NCI-H2107 (cell line): ENCODE results near the gene DNASE1.
"Not testable (repeated sequence)": the region's sequence is repeated elsewhere in the genome, so short reads cannot be mapped to it uniquely, and the experiment has no call there.

ENCODE experiments used
- DNase-seq: peaks from one replicate; lab custom pipeline; 2025; lab: John Stamatoyannopoulos, UW

Gene DNASE1

GRCh38 chr16:3641801-3642396 is 12.6 kb upstream of the DNASE1 start:
- DNase-seq, result no peak

- DNase-seq, result no peak
Measured at GRCh38 chr16:3642397-3643094, 11.9 kb upstream of the DNASE1 start.

GRCh38 chr16:3643095-3643730 is 11.3 kb upstream of the DNASE1 start:
- DNase-seq, result no peak

- DNase-seq, result no peak
Measured at GRCh38 chr16:3645108-3645503, 9.4 kb upstream of the DNASE1 start.

- DNase-seq, result no peak
Measured at GRCh38 chr16:3645504-3646347, 8.8 kb upstream of the DNASE1 start.

GRCh38 chr16:3646348-3646920 is 8.1 kb upstream of the DNASE1 start:
- peak; percentile 52 for DNase-seq

- DNase-seq, result no peak
Measured at GRCh38 chr16:3650631-3651265, 3.7 kb upstream of the DNASE1 start.

- DNase-seq, result no peak
Measured at GRCh38 chr16:3651461-3652372, 2.8 kb upstream of the DNASE1 start.

GRCh38 chr16:3652373-3653195 is 1.9 kb upstream of the DNASE1 start:
- DNase-seq, result no peak

GRCh38 chr16:3655030-3655395 is 522 bp downstream of the DNASE1 start:
- DNase-seq, result no peak

GRCh38 chr16:3655396-3656159 is 1.1 kb downstream of the DNASE1 start:
- no peak for DNase-seq

- not testable (repeated sequence) for DNase-seq
Measured at GRCh38 chr16:3656160-3656490, 1.6 kb downstream of the DNASE1 start.

- DNase-seq, result no peak
Measured at GRCh38 chr16:3656491-3657468, 2.3 kb downstream of the DNASE1 start.

- no peak for DNase-seq
Measured at GRCh38 chr16:3659251-3659650, 4.8 kb downstream of the DNASE1 start.

- DNase-seq, result no peak
Measured at GRCh38 chr16:3661311-3661710, 6.8 kb downstream of the DNASE1 start.

- DNase-seq, result no peak
Measured at GRCh38 chr16:3661922-3662321, 7.4 kb downstream of the DNASE1 start.

- DNase-seq, result no peak
Measured at GRCh38 chr16:3662601-3663000, 8.1 kb downstream of the DNASE1 start.
